Transverse colon (tissue), 4 donors: Measurements from ENCODE around the gene PLB1. TPM values are rescaled to one million over a fixed set of nuclear protein-coding genes. Genes with fewer than 3 reads are reported as not detected.

Experiments
- DNase-seq: peaks from one replicate; pipeline ENCODE4 v3.0.0-alpha.2; 2019
- H3K27ac ChIP-seq, 4 donors: fragments of 200-600 bp; sonication (generic); 2 replicates each; pipeline ENCODE4 v1.5.1; 2016 to 2018; ENCODE audit warnings: inconsistent platforms in 4 of 4
- H3K27me3 ChIP-seq: fragments of 200-600 bp; sonication (generic); 2 replicates; pipeline ENCODE4 v1.5.1; 2017; ENCODE audit warnings: inconsistent platforms
- H3K36me3 ChIP-seq, 4 donors: fragments of 200-600 bp; sonication (generic); 2 replicates each; pipeline ENCODE4 v1.5.1; 2017 to 2019; ENCODE audit warnings: inconsistent platforms in 4 of 4
- H3K4me1 ChIP-seq, 4 donors: fragments of 200-600 bp; sonication (generic); 2 replicates each; pipeline ENCODE4 v1.5.1; 2017 to 2020; ENCODE audit warnings: inconsistent platforms in 4 of 4
- H3K4me3 ChIP-seq, 4 donors: fragments of 200-600 bp; sonication (generic); 1 replicate in 1 of 4; 2 replicates in 3 of 4; pipeline versions ENCODE4 v1.5.1 to v1.6.1; 2017 to 2019; ENCODE audit warnings: inconsistent platforms in 4 of 4
- H3K9me3 ChIP-seq, 2 donors: fragments of 200-600 bp; sonication (generic); 2 replicates each; pipeline ENCODE4 v1.5.1; 2017 to 2019; ENCODE audit warnings: inconsistent platforms in 2 of 2
- CTCF ChIP-seq, 5 experiments: fragments of 200-600 bp in 3 of 5; fragments of 450-650 bp in 2 of 5; sonication (generic) in 3 of 5; IDR thresholded peaks; 1 replicate in 2 of 5; 2 replicates in 3 of 5; pipeline ENCODE4 v1.5.1; 2016 to 2017; ENCODE audit warnings: antibody characterized with exemption in 5 of 5, inconsistent platforms in 3 of 5, mild to moderate bottlenecking in 2 of 5, moderate library complexity in 1 of 5
- EP300 ChIP-seq: sonication (generic); formaldehyde crosslinking; IDR thresholded peaks from one replicate; pipeline ENCODE4 v1.6.1; 2017; ENCODE audit warnings: antibody characterized with exemption, low read depth
- POLR2A ChIP-seq: fragments of 450-650 bp; IDR thresholded peaks from one replicate; pipeline ENCODE4 v1.6.1; 2016; ENCODE audit warnings: antibody characterized with exemption, mild to moderate bottlenecking, moderate library complexity
- POLR2AphosphoS5 ChIP-seq, 3 donors: sonication (generic); formaldehyde crosslinking; IDR thresholded peaks; one replicate each; pipeline ENCODE4 v1.6.1; 2016; ENCODE audit warnings: antibody characterized with exemption in 3 of 3
- WGBS, 2 donors: methylation state at CpG; one replicate each; pipeline ENCODE4 v1.1.5; 2018; ENCODE audit warnings: low coverage in 1 of 2; 5-methylcytosine and 5-hydroxymethylcytosine counted together
- in situ Hi-C, 4 donors: fragments of 200-750 bp; cut with MboI; loops; one replicate each; pipeline versions ENCODE4 v1.15.0 to v1.15.1; 2017; ENCODE audit warnings: low sequenced_read_pairs in 3 of 4, low pct_ligation_motif_present in 1 of 4, low pct_unique_long_range_greater_than_20kb in 1 of 4
- intact Hi-C: fragments of 100-400 bp; cut with DNase I; formaldehyde crosslinking; loops from one replicate; pipeline ENCODE4 v1.15.1; 2023; ENCODE audit warnings: low total_unique reads
- total RNA-seq, 4 donors: library from RNA; depleted of rRNA; stranded (reverse); fragments of >200 nt; gene quantifications; one replicate each; pipeline ENCODE4 v1.1.0, GENCODE V29; 2016

PLB1 gene
- total RNA-seq, 4 donors from 2014 or later: 0.20 to 4.2 (median 1.8) TPM

GRCh38 chr2:28619213-28620196 lies 123.6 kb downstream of the PLB1 start:
- H3K27me3 ChIP-seq: no peaks in the 10 kb centered on the region
- H3K9me3 ChIP-seq: no peaks in the 10 kb centered on the region
- intact Hi-C loops: no loop called here
- H3K4me1 ChIP-seq: peaks cover 24 to 50% (median 42%) of the 10 kb centered on the region in 4 donors
- H3K27ac ChIP-seq: peak overlapping the region in 2 of 4 donors; percentile 85 to 86
- TF ChIP-seq EP300: no peak
- TF ChIP-seq POLR2AphosphoS5 (IDR thresholded peaks at IDR 0.05): no peak
- no peak for TF ChIP-seq POLR2A
- no peak for TF ChIP-seq CTCF (IDR thresholded peaks at IDR 0.05)
- H3K36me3 ChIP-seq: no peaks in the 10 kb centered on the region
- WGBS, 2 donors: 80 to 89% methylated on average over 8 to 10 of the region's 10 CpGs
- H3K4me3 ChIP-seq: no peak overlapping the region
- DNase-seq: no peak
- in situ Hi-C loops: loop anchor here in 1 of 4 donors (10.0 kb wide), 1 partner anchor 135 kb away; the partner anchor contains the start of gene PPP1CB

- H3K9me3 ChIP-seq: no peaks in the 10 kb centered on the region
- peaks cover 33 to 58% (median 50%) of the 10 kb centered on the region in 4 donors for H3K4me1 ChIP-seq
- no peak overlapping the region for H3K4me3 ChIP-seq
- TF ChIP-seq CTCF (IDR thresholded peaks at IDR 0.05): no peak
- no peak for TF ChIP-seq POLR2A
- no peak for TF ChIP-seq EP300
- no peak for TF ChIP-seq POLR2AphosphoS5 (IDR thresholded peaks at IDR 0.05)
- H3K27me3 ChIP-seq: no peaks in the 10 kb centered on the region
- no peak for DNase-seq
- H3K27ac ChIP-seq: peak overlapping the region; percentile 85 to 91 (median 88)
- no peaks in the 10 kb centered on the region for H3K36me3 ChIP-seq
- intact Hi-C loops (no loop called here), in situ Hi-C loops (loop anchor here in 1 of 4 donors (10.0 kb wide), 1 partner anchor 134 kb away; the partner anchor contains the start of gene PPP1CB)
- WGBS, 2 donors: 92% methylated on average over 5 of the region's 5 CpGs; no CpG with 5 or more reads in 1 of the 2 donors
These were observed 124.5 kb downstream of the PLB1 start for GRCh38 chr2:28620291-28620793.

GRCh38 chr2:28620801-28621171 lies 124.9 kb downstream of the PLB1 start:
- H3K4me1 ChIP-seq: peaks cover 37 to 62% (median 54%) of the 10 kb centered on the region in 4 donors
- no peak for DNase-seq
- H3K27ac ChIP-seq: peak overlapping the region; percentile 85 to 91 (median 88)
- in situ Hi-C loops (loop anchor here in 1 of 4 donors (10.0 kb wide), 1 partner anchor 134 kb away; the partner anchor contains the start of gene PPP1CB), intact Hi-C loops (no loop called here)
- no peaks in the 10 kb centered on the region for H3K36me3 ChIP-seq
- 96 to 100% methylated on average over 1 to 4 of the region's 4 CpGs for WGBS, 2 donors
- H3K9me3 ChIP-seq: no peaks in the 10 kb centered on the region
- H3K27me3 ChIP-seq: no peaks in the 10 kb centered on the region
- TF ChIP-seq EP300: no peak
- no peak for TF ChIP-seq CTCF (IDR thresholded peaks at IDR 0.05)
- TF ChIP-seq POLR2AphosphoS5 (IDR thresholded peaks at IDR 0.05): no peak
- no peak overlapping the region for H3K4me3 ChIP-seq
